Measurements from ENCODE around the gene NFE2L1. TPM values are rescaled to one million over a fixed set of nuclear protein-coding genes. Genes with fewer than 3 reads are reported as not detected.

The NFE2L1 gene
- total RNA-seq, 1 experiment from 2014 or later, result 135 TPM

- Histone ChIP-seq H3K79me2 (ENCODE audit: insufficient read depth, low read length) (no peaks in the 10 kb centered on the region), H3K36me3 (ENCODE audit: control insufficient read depth in 1 of 2, insufficient read depth in 2 of 2, low read length in 2 of 2) (no peaks in the 10 kb centered on the region), H3K9me2 (ENCODE audit: insufficient read depth) (no peaks in the 10 kb centered on the region), H3K4me1 (ENCODE audit: control insufficient read depth in 1 of 2, insufficient read depth in 2 of 2, low read length in 2 of 2) (peaks cover 21 to 34% of the 10 kb centered on the region in 2 experiments), H3K4me2 (ENCODE audit: low read length) (no peak overlapping the region), H2AFZ (ENCODE audit: low read depth, low read length, poor library complexity, severe bottlenecking) (no peak overlapping the region), H3K4me3 (replicated peaks in 1 of 2; ENCODE audit: low read depth in 1 of 2, low read length in 2 of 2) (no peak overlapping the region), H4K20me1 (ENCODE audit: insufficient read depth) (no peaks in the 10 kb centered on the region), H3K9me3 (ENCODE audit: control insufficient read depth in 1 of 2, insufficient read depth in 1 of 2, low read depth in 1 of 2, low read length in 2 of 2) (no peaks in the 10 kb centered on the region), H3K27me3 (ENCODE audit: insufficient read depth, low read length) (no peaks in the 10 kb centered on the region), H3K27ac (ENCODE audit: low read depth, low read length) (no peak overlapping the region), H3K9ac (ENCODE audit: low read length) (no peak overlapping the region)
- intact Hi-C loops (cut with micrococcal nuclease), result loop anchor here (5.0 to 10.0 kb wide), 5 partner anchors 189 to 1006 kb away; no protein-coding TSS in a partner anchor
- BruUV-seq (replicated peaks), result no TSS peak
- ChIA-PET POLR2A (no interaction called here), CTCF (interaction anchor here (1.9 kb wide), 1 partner anchor 51 kb away, joined by 4 read pairs; no protein-coding TSS in a partner anchor), RAD21 (ENCODE audit: low non-redundant PET in 1 of 2, low total read pairs in 2 of 2, uncharacterized antibody in 2 of 2, unreplicated experiment in 2 of 2) (no interaction called here)
- TF ChIP-seq EZH2phosphoT487 (IDR thresholded peaks at IDR 0.05; ENCODE audit: borderline replicate concordance), result no peak
- TF ChIP-seq ZBTB33 (IDR thresholded peaks at IDR 0.05; ENCODE audit: extremely low read depth, insufficient replicate concordance, low read length), result no peak
- no peak for TF ChIP-seq ZFX (IDR thresholded peaks at IDR 0.05)
- TF ChIP-seq POLR2AphosphoS5 (IDR thresholded peaks at IDR 0.05; ENCODE audit: low read depth, low read length), result no peak
- TF ChIP-seq JUND (IDR thresholded peaks at IDR 0.05), result no peak
- TF ChIP-seq ZNF274 (IDR thresholded peaks at IDR 0.05; ENCODE audit: low read depth, low read length), result no peak
- no peak for TF ChIP-seq CBX3 (IDR thresholded peaks at IDR 0.05; ENCODE audit: low read depth)
- TF ChIP-seq CTCF (IDR thresholded peaks at IDR 0.05 in 2 of 3, conservative IDR thresholded peaks at IDR 0.05 in 1 of 3; ENCODE audit: borderline replicate concordance in 1 of 3, insufficient read depth in 1 of 3, low read depth in 2 of 3, low read length in 2 of 3), result no peak
- TF ChIP-seq REST (IDR thresholded peaks at IDR 0.05; ENCODE audit: low read depth), result no peak
- TF ChIP-seq CEBPB (IDR thresholded peaks at IDR 0.05; ENCODE audit: low read depth), result no peak
- TF ChIP-seq EGR1 (IDR thresholded peaks at IDR 0.05; ENCODE audit: low read depth), result no peak
- TF ChIP-seq SP1 (IDR thresholded peaks at IDR 0.05; ENCODE audit: low read depth), result no peak
- no peak for TF ChIP-seq EZH2 (IDR thresholded peaks at IDR 0.05)
- TF ChIP-seq POLR2A (IDR thresholded peaks at IDR 0.05; ENCODE audit: borderline replicate concordance, extremely low read depth, insufficient read depth, insufficient read length), result no peak
- TF ChIP-seq FOSL1 (IDR thresholded peaks at IDR 0.05; ENCODE audit: low read depth), result no peak
- no peak for TF ChIP-seq MAX (IDR thresholded peaks at IDR 0.05)
- no peak for TF ChIP-seq RAD21 (IDR thresholded peaks at IDR 0.05; ENCODE audit: low read depth)
- DNase-seq (ENCODE audit: low read depth, low spot score) (no peak), ATAC-seq (no peak)
These were observed 19.4 kb upstream of the NFE2L1 start for GRCh38 chr17:48028736-48029135.

Measured in HCT116 (cell line).